HCT116 (cell line): ENCODE data around the gene PTPN22. TPM values are rescaled to one million over a fixed set of nuclear protein-coding genes. Genes with fewer than 3 reads are reported as not detected.

Experiments
- ATAC-seq: fragments of 200-7000 bp; cut with Tn5 transposase; 2 replicates; pipeline ENCODE4 v1.9.1; 2020; ENCODE audit warnings: mild to moderate bottlenecking, moderate library complexity
- BruUV-seq: library from RNA; stranded (reverse); fragments of 400-500 nt; replicated peaks from 2 replicates; lab custom pipeline; 2021; lab: Mats Ljungman, UMichigan
- CTCF ChIA-PET: fragments of 300-600 bp; sonication (Branson Sonifier 250); formaldehyde crosslinking; loops from one replicate; lab custom pipeline; 2021; ENCODE audit warnings: antibody characterized with exemption; lab: Charles Lee
- POLR2A ChIA-PET: fragments of 300-600, 350-600 bp; sonication (Branson Sonifier 250); formaldehyde crosslinking; loops from one replicate; lab custom pipeline; 2021; ENCODE audit warnings: antibody characterized with exemption; lab: Charles Lee
- RAD21 ChIA-PET, 2 experiments: fragments of 300-600 bp; sonication (Branson Sonifier 250); formaldehyde crosslinking; loops; one replicate each; lab custom pipeline; 2023; ENCODE audit warnings: low total read pairs in 2 of 2; ENCODE audit not compliant: uncharacterized antibody in 2 of 2, unreplicated experiment in 2 of 2, low non-redundant PET in 1 of 2; lab: Charles Lee
- DNase-seq: peaks from one replicate; pipeline ENCODE4 v3.0.0-alpha.2; 2010; ENCODE audit warnings: low read depth, low spot score
- H2AFZ ChIP-seq: fragments of 200-600 bp; shearing (Covaris generic), sonication (generic); 2 replicates; pipeline ENCODE4 v1.6.1; 2017; ENCODE audit warnings: low read depth, mixed run types, mixed read lengths, antibody characterized with exemption, low read length; ENCODE audit not compliant: poor library complexity, severe bottlenecking
- H3K27ac ChIP-seq: 2 replicates; pipeline ENCODE4 v1.5.1; 2012; ENCODE audit warnings: low read depth, low read length
- H3K27me3 ChIP-seq: fragments of 200-600 bp; sonication (generic); 2 replicates; pipeline ENCODE4 v1.6.1; 2016; ENCODE audit warnings: mixed run types, low read length, mixed read lengths; ENCODE audit not compliant: insufficient read depth
- H3K36me3 ChIP-seq, 2 experiments: fragments of 200-500 bp in 1 of 2; fragments of 200-600 bp in 1 of 2; sonication (Bioruptor generic) in 1 of 2; sonication (generic) in 1 of 2; 2 replicates each; pipeline versions ENCODE4 v1.5.1 to v1.6.1; 2014 to 2016; ENCODE audit warnings: low read length in 2 of 2, inconsistent platforms in 1 of 2, mixed read lengths in 1 of 2, mixed run types in 1 of 2; ENCODE audit not compliant: insufficient read depth in 2 of 2, control insufficient read depth in 1 of 2
- H3K4me1 ChIP-seq, 2 experiments: fragments of 200-600 bp in 1 of 2; sonication (generic) in 1 of 2; 2 replicates each; pipeline versions ENCODE4 v1.5.1 to v1.6.1; 2012 to 2017; ENCODE audit warnings: low read length in 2 of 2, inconsistent platforms in 1 of 2, mild to moderate bottlenecking in 1 of 2, mixed read lengths in 1 of 2, mixed run types in 1 of 2, moderate library complexity in 1 of 2; ENCODE audit not compliant: insufficient read depth in 2 of 2, control insufficient read depth in 1 of 2
- H3K4me2 ChIP-seq: fragments of 200-600 bp; sonication (generic); 2 replicates; pipeline ENCODE4 v1.6.1; 2017; ENCODE audit warnings: mixed run types, low read length, mixed read lengths
- H3K4me3 ChIP-seq, 2 experiments: fragments of 200-600 bp in 1 of 2; sonication (generic) in 1 of 2; replicated peaks in 1 of 2; 2 replicates each; pipeline ENCODE4 v1.5.1; 2011 to 2016; ENCODE audit warnings: low read length in 2 of 2, control low read depth in 1 of 2, low read depth in 1 of 2, mild to moderate bottlenecking in 1 of 2, mixed read lengths in 1 of 2, mixed run types in 1 of 2
- H3K79me2 ChIP-seq: fragments of 200-600 bp; sonication (generic); 2 replicates; pipeline ENCODE4 v1.6.1; 2017; ENCODE audit warnings: mild to moderate bottlenecking, mixed run types, low read length, moderate library complexity, mixed read lengths; ENCODE audit not compliant: insufficient read depth
- H3K9ac ChIP-seq: fragments of 200-600 bp; sonication (generic); 2 replicates; pipeline ENCODE4 v1.6.1; 2016; ENCODE audit warnings: low read length, mixed read lengths
- H3K9me2 ChIP-seq: fragments of 200-600 bp; sonication (generic), shearing (Covaris generic); 2 replicates; pipeline ENCODE4 v1.6.1; 2017; ENCODE audit warnings: mixed run types, mild to moderate bottlenecking, moderate library complexity; ENCODE audit not compliant: insufficient read depth
- H3K9me3 ChIP-seq, 2 experiments: fragments of 200-500 bp in 1 of 2; fragments of 200-600 bp in 1 of 2; sonication (Bioruptor generic) in 1 of 2; sonication (generic) in 1 of 2; 2 replicates each; pipeline ENCODE4 v1.6.1; 2014 to 2017; ENCODE audit warnings: low read length in 2 of 2, mixed read lengths in 2 of 2, inconsistent platforms in 1 of 2, low read depth in 1 of 2, mild to moderate bottlenecking in 1 of 2, mixed run types in 1 of 2, moderate library complexity in 1 of 2; ENCODE audit not compliant: control insufficient read depth in 1 of 2, insufficient read depth in 1 of 2
- H4K20me1 ChIP-seq: fragments of 200-600 bp; sonication (generic), shearing (Covaris generic); 2 replicates; pipeline ENCODE4 v1.6.1; 2017; ENCODE audit warnings: mixed run types, mild to moderate bottlenecking, moderate library complexity; ENCODE audit not compliant: insufficient read depth
- CBX3 ChIP-seq: IDR thresholded peaks from 2 replicates; pipeline ENCODE4 v1.6.1; 2012; ENCODE audit warnings: low read depth
- EGR1 ChIP-seq: IDR thresholded peaks from 2 replicates; pipeline ENCODE4 v1.6.1; 2012; ENCODE audit warnings: low read depth
- FOSL1 ChIP-seq: IDR thresholded peaks from 2 replicates; pipeline ENCODE4 v1.6.1; 2012; ENCODE audit warnings: low read depth
- POLR2AphosphoS5 ChIP-seq: IDR thresholded peaks from 2 replicates; pipeline ENCODE4 v1.6.1; 2011; ENCODE audit warnings: mild to moderate bottlenecking, low read depth, low read length, moderate library complexity
- SIN3A ChIP-seq: IDR thresholded peaks from 2 replicates; pipeline ENCODE4 v1.6.1; 2012; ENCODE audit warnings: low read depth
- SP1 ChIP-seq: IDR thresholded peaks from 2 replicates; pipeline ENCODE4 v1.6.1; 2012; ENCODE audit warnings: low read depth
- TCF7L2 ChIP-seq: IDR thresholded peaks from 2 replicates; pipeline ENCODE4 v1.7.0; 2011; ENCODE audit warnings: borderline replicate concordance, inconsistent platforms; ENCODE audit not compliant: insufficient read depth, insufficient read length; ENCODE audit errors: extremely low read depth
- YY1 ChIP-seq: IDR thresholded peaks from 2 replicates; pipeline ENCODE4 v1.6.1; 2011; ENCODE audit warnings: low read length, low read depth, moderate library complexity, mild to moderate bottlenecking; ENCODE audit not compliant: insufficient replicate concordance; ENCODE audit errors: extremely low read depth
- ZFX ChIP-seq: fragments of 450-650 bp; IDR thresholded peaks from 2 replicates; pipeline ENCODE4 v1.6.1; 2017
- intact Hi-C: fragments of 100-400 bp; cut with micrococcal nuclease; formaldehyde crosslinking; loops from 2 replicates; pipeline ENCODE4 v1.10.0; 2022
- total RNA-seq: library from RNA; stranded (reverse); gene quantifications from one replicate; pipeline ENCODE4 v1.2.1, GENCODE V29; 2021; ENCODE audit not compliant: unreplicated experiment
- TF ChIP-seq, protein P1 (sequence below): IDR thresholded peaks from 2 replicates; pipeline ENCODE4 v1.6.1; 2011; ENCODE audit warnings: mild to moderate bottlenecking, low read length, moderate library complexity; ENCODE audit not compliant: insufficient replicate concordance; ENCODE audit errors: extremely low read depth
- TF ChIP-seq, protein P2 (sequence below), 3 experiments: fragments of 200-600 bp in 1 of 3; sonication (generic) in 1 of 3; IDR thresholded peaks in 2 of 3; conservative IDR thresholded peaks in 1 of 3; 2 replicates each; pipeline ENCODE4 v1.5.1; 2012 to 2017; ENCODE audit warnings: low read depth in 2 of 3, low read length in 2 of 3, antibody characterized with exemption in 1 of 3, borderline replicate concordance in 1 of 3, control low read depth in 1 of 3, mild to moderate bottlenecking in 1 of 3, mixed read lengths in 1 of 3, mixed run types in 1 of 3, moderate library complexity in 1 of 3; ENCODE audit not compliant: insufficient read depth in 1 of 3

The PTPN22 gene
- total RNA-seq, 1 experiment from 2014 or later = 0.17 TPM

- TF ChIP-seq POLR2AphosphoS5 (peak; percentile 79), YY1 (peak; percentile 85), FOSL1 (no peak)
- TF ChIP-seq, all 23 proteins: peak for 14
These were observed 33.3 kb upstream of the PTPN22 start, which contains the start of the genes AP4B1 and DCLRE1B (continued) for GRCh38 chr1:113904674-113905434.

- ATAC-seq (peak; percentile 35), DNase-seq (no peak)
- no peak for TF ChIP-seq TCF7L2
- no peak for TF ChIP-seq EGR1
- no peak for TF ChIP-seq SIN3A
- no peak for TF ChIP-seq CBX3
- TF ChIP-seq, protein P1, sequence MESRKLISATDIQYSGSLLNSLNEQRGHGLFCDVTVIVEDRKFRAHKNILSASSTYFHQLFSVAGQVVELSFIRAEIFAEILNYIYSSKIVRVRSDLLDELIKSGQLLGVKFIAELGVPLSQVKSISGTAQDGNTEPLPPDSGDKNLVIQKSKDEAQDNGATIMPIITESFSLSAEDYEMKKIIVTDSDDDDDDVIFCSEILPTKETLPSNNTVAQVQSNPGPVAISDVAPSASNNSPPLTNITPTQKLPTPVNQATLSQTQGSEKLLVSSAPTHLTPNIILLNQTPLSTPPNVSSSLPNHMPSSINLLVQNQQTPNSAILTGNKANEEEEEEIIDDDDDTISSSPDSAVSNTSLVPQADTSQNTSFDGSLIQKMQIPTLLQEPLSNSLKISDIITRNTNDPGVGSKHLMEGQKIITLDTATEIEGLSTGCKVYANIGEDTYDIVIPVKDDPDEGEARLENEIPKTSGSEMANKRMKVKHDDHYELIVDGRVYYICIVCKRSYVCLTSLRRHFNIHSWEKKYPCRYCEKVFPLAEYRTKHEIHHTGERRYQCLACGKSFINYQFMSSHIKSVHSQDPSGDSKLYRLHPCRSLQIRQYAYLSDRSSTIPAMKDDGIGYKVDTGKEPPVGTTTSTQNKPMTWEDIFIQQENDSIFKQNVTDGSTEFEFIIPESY = no peak
- TF ChIP-seq ZFX = no peak
- TF ChIP-seq FOSL1 = no peak
- TF ChIP-seq, protein P2, sequence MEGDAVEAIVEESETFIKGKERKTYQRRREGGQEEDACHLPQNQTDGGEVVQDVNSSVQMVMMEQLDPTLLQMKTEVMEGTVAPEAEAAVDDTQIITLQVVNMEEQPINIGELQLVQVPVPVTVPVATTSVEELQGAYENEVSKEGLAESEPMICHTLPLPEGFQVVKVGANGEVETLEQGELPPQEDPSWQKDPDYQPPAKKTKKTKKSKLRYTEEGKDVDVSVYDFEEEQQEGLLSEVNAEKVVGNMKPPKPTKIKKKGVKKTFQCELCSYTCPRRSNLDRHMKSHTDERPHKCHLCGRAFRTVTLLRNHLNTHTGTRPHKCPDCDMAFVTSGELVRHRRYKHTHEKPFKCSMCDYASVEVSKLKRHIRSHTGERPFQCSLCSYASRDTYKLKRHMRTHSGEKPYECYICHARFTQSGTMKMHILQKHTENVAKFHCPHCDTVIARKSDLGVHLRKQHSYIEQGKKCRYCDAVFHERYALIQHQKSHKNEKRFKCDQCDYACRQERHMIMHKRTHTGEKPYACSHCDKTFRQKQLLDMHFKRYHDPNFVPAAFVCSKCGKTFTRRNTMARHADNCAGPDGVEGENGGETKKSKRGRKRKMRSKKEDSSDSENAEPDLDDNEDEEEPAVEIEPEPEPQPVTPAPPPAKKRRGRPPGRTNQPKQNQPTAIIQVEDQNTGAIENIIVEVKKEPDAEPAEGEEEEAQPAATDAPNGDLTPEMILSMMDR (IDR thresholded peaks at IDR 0.05 in 2 of 3, conservative IDR thresholded peaks at IDR 0.05 in 1 of 3; ENCODE audit: borderline replicate concordance in 1 of 3, insufficient read depth in 1 of 3, low read depth in 2 of 3, low read length in 2 of 3) = no peak
- no peak for TF ChIP-seq SP1
- peak overlapping the region; percentile 68 for H3K9ac ChIP-seq
- ChIA-PET POLR2A (interaction anchor here (0.7 to 3.4 kb wide), 2 partner anchors 21 to 26 kb away, joined by 4 to 24 read pairs; partner anchors contain the start of gene HIPK1), CTCF (interaction anchor here (0.6 kb wide), 1 partner anchor 914 kb away, joined by 6 read pairs; no protein-coding TSS in a partner anchor), RAD21 (interaction anchor here in 1 of 2 experiments (0.7 kb wide), 1 partner anchor 48 kb away, joined by 3 read pairs; no protein-coding TSS in a partner anchor)
- H3K27ac ChIP-seq = peak overlapping the region; percentile 83
- peak overlapping the region; percentile 99 for H3K4me3 ChIP-seq
- H3K27me3 ChIP-seq = no peaks in the 10 kb centered on the region
- H3K4me2 ChIP-seq = peak overlapping the region; percentile 86
- peaks cover 6 to 8% of the 10 kb centered on the region in 2 experiments; a peak in 1 of 4 replicates for H3K36me3 ChIP-seq
- H3K9me2 ChIP-seq = no peaks in the 10 kb centered on the region
- intact Hi-C loops = loop anchor here (5.0 to 10.0 kb wide), 2 partner anchors 67 to 769 kb away; no protein-coding TSS in a partner anchor
- peak overlapping the region; percentile 4 for H2AFZ ChIP-seq
- H3K4me1 ChIP-seq = peaks cover 4 to 15% of the 10 kb centered on the region in 2 experiments; a peak in 3 of 4 replicates
- BruUV-seq = TSS peak; percentile 68
- no peaks in the 10 kb centered on the region for H4K20me1 ChIP-seq
- H3K9me3 ChIP-seq = no peaks in the 10 kb centered on the region
- H3K79me2 ChIP-seq = peaks cover 26% of the 10 kb centered on the region
These were observed 32.8 kb upstream of the PTPN22 start for GRCh38 chr1:113904293-113904673.
